ENCODE data around the gene BCORL1. TPM values are rescaled to one million over a fixed set of nuclear protein-coding genes. Genes with fewer than 3 reads are reported as not detected.

Gene BCORL1
- total RNA-seq, 1 experiment from 2014 or later = 30.8 TPM

DNA sequence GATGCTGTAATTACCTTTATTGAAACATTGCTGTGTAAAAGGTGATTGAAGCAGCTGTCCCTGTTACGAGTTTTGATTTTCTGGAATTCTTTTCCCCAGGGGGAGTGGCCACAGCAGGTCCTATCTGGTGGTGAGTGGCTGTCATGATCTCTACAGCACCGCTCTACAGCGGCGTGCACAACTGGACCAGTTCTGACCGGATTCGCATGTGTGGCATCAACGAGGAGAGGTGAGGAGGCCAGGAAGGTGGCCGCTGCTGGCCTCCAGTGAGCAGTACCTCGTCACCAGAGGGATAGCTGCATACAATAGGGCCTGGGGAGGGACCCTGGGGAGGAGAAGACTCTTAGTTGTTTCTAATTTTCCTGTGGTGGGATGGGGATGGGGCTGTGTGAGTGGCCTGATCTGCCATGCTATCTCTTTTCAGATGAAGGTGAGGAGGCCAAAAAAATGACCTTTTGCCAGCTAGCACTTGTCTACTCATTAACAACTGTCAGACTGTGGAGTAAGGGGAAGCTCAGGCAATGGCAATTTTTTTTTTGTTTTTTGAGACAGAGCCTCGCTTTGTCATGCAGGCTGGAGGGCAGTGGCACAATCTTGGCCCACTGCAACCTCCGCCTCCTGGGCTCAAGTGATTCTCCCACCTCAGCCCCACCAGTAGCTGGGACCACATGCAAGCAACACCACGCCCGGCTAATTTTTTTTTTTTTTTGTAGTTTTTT, 22.8 kb downstream of the BCORL1 start (continued):
- TF ChIP-seq, protein P1, sequence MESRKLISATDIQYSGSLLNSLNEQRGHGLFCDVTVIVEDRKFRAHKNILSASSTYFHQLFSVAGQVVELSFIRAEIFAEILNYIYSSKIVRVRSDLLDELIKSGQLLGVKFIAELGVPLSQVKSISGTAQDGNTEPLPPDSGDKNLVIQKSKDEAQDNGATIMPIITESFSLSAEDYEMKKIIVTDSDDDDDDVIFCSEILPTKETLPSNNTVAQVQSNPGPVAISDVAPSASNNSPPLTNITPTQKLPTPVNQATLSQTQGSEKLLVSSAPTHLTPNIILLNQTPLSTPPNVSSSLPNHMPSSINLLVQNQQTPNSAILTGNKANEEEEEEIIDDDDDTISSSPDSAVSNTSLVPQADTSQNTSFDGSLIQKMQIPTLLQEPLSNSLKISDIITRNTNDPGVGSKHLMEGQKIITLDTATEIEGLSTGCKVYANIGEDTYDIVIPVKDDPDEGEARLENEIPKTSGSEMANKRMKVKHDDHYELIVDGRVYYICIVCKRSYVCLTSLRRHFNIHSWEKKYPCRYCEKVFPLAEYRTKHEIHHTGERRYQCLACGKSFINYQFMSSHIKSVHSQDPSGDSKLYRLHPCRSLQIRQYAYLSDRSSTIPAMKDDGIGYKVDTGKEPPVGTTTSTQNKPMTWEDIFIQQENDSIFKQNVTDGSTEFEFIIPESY (IDR thresholded peaks at IDR 0.05; ENCODE audit: extremely low read depth, insufficient replicate concordance, low read length) = no peak
- TF ChIP-seq POLR2AphosphoS5 (IDR thresholded peaks at IDR 0.05; ENCODE audit: low read depth, low read length) (no peak), SRF (IDR thresholded peaks at IDR 0.05; ENCODE audit: low read depth) (no peak), CEBPB (IDR thresholded peaks at IDR 0.05; ENCODE audit: low read depth) (no peak), ELF1 (IDR thresholded peaks at IDR 0.05; ENCODE audit: borderline replicate concordance, low read depth) (no peak), ZFX (IDR thresholded peaks at IDR 0.05) (no peak), EZH2 (IDR thresholded peaks at IDR 0.05) (no peak)
- TF ChIP-seq, protein P2, sequence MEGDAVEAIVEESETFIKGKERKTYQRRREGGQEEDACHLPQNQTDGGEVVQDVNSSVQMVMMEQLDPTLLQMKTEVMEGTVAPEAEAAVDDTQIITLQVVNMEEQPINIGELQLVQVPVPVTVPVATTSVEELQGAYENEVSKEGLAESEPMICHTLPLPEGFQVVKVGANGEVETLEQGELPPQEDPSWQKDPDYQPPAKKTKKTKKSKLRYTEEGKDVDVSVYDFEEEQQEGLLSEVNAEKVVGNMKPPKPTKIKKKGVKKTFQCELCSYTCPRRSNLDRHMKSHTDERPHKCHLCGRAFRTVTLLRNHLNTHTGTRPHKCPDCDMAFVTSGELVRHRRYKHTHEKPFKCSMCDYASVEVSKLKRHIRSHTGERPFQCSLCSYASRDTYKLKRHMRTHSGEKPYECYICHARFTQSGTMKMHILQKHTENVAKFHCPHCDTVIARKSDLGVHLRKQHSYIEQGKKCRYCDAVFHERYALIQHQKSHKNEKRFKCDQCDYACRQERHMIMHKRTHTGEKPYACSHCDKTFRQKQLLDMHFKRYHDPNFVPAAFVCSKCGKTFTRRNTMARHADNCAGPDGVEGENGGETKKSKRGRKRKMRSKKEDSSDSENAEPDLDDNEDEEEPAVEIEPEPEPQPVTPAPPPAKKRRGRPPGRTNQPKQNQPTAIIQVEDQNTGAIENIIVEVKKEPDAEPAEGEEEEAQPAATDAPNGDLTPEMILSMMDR (IDR thresholded peaks at IDR 0.05 in 2 of 3, conservative IDR thresholded peaks at IDR 0.05 in 1 of 3; ENCODE audit: borderline replicate concordance in 1 of 3, insufficient read depth in 1 of 3, low read depth in 2 of 3, low read length in 2 of 3) = no peak

DNA sequence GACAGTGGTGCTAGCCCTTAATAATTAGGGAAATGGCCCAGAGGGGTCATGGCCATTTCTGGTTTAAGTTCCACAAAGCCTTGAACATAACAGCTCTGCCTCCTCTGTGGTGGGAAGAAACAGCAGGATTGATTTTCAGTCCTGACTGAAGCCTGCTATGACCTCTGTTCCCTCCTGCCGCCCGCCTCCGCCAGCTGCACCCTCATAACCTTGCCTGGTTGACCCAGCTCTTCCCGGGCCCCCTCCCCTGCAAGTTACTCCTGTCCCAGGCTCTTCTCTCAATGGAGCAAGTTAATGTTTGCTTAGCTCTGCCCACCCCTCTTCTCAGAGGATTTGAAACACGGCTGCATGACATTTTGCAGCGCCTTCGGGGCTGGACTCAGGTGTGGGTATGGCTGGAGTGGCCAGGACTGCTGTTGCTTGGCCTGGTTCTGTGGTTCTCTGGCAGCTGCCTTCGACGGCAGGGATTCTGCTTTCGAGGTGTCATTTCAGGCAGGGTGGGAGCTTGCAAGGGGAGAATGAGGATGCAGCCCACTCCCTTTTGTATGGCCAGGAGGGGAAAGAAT, 27.3 kb downstream of the BCORL1 start:
- Histone ChIP-seq H4K20me1 (ENCODE audit: insufficient read depth) (no peaks in the 10 kb centered on the region), H3K27ac (ENCODE audit: low read depth, low read length) (no peak overlapping the region), H3K9me3 (ENCODE audit: control insufficient read depth in 1 of 2, insufficient read depth in 1 of 2, low read depth in 1 of 2, low read length in 2 of 2) (no peaks in the 10 kb centered on the region), H3K4me1 (ENCODE audit: control insufficient read depth in 1 of 2, insufficient read depth in 2 of 2, low read length in 2 of 2) (peaks cover 0 to 6% of the 10 kb centered on the region in 2 experiments; a peak in 1 of 4 replicates), H3K79me2 (ENCODE audit: insufficient read depth, low read length) (no peaks in the 10 kb centered on the region), H3K36me3 (ENCODE audit: control insufficient read depth in 1 of 2, insufficient read depth in 2 of 2, low read length in 2 of 2) (peaks cover 0 to 2% of the 10 kb centered on the region in 2 experiments; a peak in 1 of 4 replicates), H3K9me2 (ENCODE audit: insufficient read depth) (no peaks in the 10 kb centered on the region), H3K4me3 (replicated peaks in 1 of 2; ENCODE audit: low read depth in 1 of 2, low read length in 2 of 2) (no peak overlapping the region), H2AFZ (ENCODE audit: low read depth, low read length, poor library complexity, severe bottlenecking) (no peak overlapping the region), H3K27me3 (ENCODE audit: insufficient read depth, low read length) (no peaks in the 10 kb centered on the region), H3K4me2 (ENCODE audit: low read length) (no peak overlapping the region), H3K9ac (ENCODE audit: low read length) (no peak overlapping the region)
- BruUV-seq (replicated peaks) = no TSS peak
- ChIA-PET CTCF (no interaction called here), POLR2A (no interaction called here), RAD21 (ENCODE audit: low non-redundant PET in 1 of 2, low total read pairs in 2 of 2, uncharacterized antibody in 2 of 2, unreplicated experiment in 2 of 2) (no interaction called here)
- DNase-seq (ENCODE audit: low read depth, low spot score) (no peak), ATAC-seq (no peak)
- intact Hi-C loops (cut with micrococcal nuclease) = no loop called here
- TF ChIP-seq TCF7L2 (IDR thresholded peaks at IDR 0.05; ENCODE audit: borderline replicate concordance, extremely low read depth, insufficient read depth, insufficient read length) (no peak), FOSL1 (IDR thresholded peaks at IDR 0.05; ENCODE audit: low read depth) (no peak), RAD21 (IDR thresholded peaks at IDR 0.05; ENCODE audit: low read depth) (no peak), EZH2 (IDR thresholded peaks at IDR 0.05) (no peak), POLR2AphosphoS5 (IDR thresholded peaks at IDR 0.05; ENCODE audit: low read depth, low read length) (no peak), POLR2A (IDR thresholded peaks at IDR 0.05; ENCODE audit: borderline replicate concordance, extremely low read depth, insufficient read depth, insufficient read length) (no peak), SIN3A (IDR thresholded peaks at IDR 0.05; ENCODE audit: low read depth) (no peak), EZH2phosphoT487 (IDR thresholded peaks at IDR 0.05; ENCODE audit: borderline replicate concordance) (no peak)
- TF ChIP-seq, protein P3, sequence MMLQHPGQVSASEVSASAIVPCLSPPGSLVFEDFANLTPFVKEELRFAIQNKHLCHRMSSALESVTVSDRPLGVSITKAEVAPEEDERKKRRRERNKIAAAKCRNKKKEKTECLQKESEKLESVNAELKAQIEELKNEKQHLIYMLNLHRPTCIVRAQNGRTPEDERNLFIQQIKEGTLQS (IDR thresholded peaks at IDR 0.05) = no peak
- TF ChIP-seq, protein P1 (IDR thresholded peaks at IDR 0.05; ENCODE audit: extremely low read depth, insufficient replicate concordance, low read length) = no peak
